CD4-positive, alpha-beta T cell treated with Interleukin-10 for 1 hour (primary cell): Measurements from ENCODE around the gene GFAP.
"Not testable (repeated sequence)": the region's sequence is repeated elsewhere in the genome, so short reads cannot be mapped to it uniquely, and the experiment has no call there.

Experiments
- DNase-seq: peaks from one replicate; pipeline ENCODE4 v3.0.0-alpha.2; 2020

The GFAP gene

GRCh38 chr17:44915321-44915726, at the start of gene GFAP:
Gene GFAP, minus strand, starts transcription at chr17:44915500. Its CDS starts 14 bp downstream, at chr17:44915486.
- no peak for DNase-seq

GRCh38 chr17:44961921-44962350, 46.6 kb upstream of the GFAP start:
- DNase-seq: no peak

- no peak for DNase-seq
These were observed 45.4 kb upstream of the GFAP start for GRCh38 chr17:44960691-44961090.

- DNase-seq: no peak
These were observed 44.7 kb upstream of the GFAP start for GRCh38 chr17:44959821-44960531.

- no peak for DNase-seq
These were observed 42.0 kb upstream of the GFAP start for GRCh38 chr17:44956998-44957981.

- DNase-seq: no peak
These were observed 40.5 kb upstream of the GFAP start for GRCh38 chr17:44955674-44956425.

- DNase-seq: no peak
These were observed 37.7 kb upstream of the GFAP start for GRCh38 chr17:44952946-44953475.

GRCh38 chr17:44948315-44948795, 33.1 kb upstream of the GFAP start:
- no peak for DNase-seq

- DNase-seq: peak; percentile 92
These were observed 32.4 kb upstream of the GFAP start, which contains the start of gene KIF18B for GRCh38 chr17:44947461-44948314. Gene KIF18B, minus strand, starts transcription at chr17:44947773. Its CDS starts 11,429 bp downstream, at chr17:44936344.

GRCh38 chr17:44945652-44946051, 30.4 kb upstream of the GFAP start:
- not testable (repeated sequence) for DNase-seq

- no peak for DNase-seq
These were observed 27.2 kb upstream of the GFAP start for GRCh38 chr17:44942456-44942855.

- DNase-seq: peak; percentile 8
These were observed 26.5 kb upstream of the GFAP start for GRCh38 chr17:44941712-44942331.

- no peak for DNase-seq
These were observed 25.5 kb upstream of the GFAP start for GRCh38 chr17:44940768-44941167.

- DNase-seq: no peak
These were observed 25.0 kb upstream of the GFAP start for GRCh38 chr17:44940317-44940716.

- no peak for DNase-seq
These were observed 19.8 kb upstream of the GFAP start for GRCh38 chr17:44935116-44935515.

GRCh38 chr17:44934745-44935105, 19.4 kb upstream of the GFAP start:
- DNase-seq: no peak

- no peak for DNase-seq
These were observed 18.8 kb upstream of the GFAP start for GRCh38 chr17:44933824-44934744.

- DNase-seq: no peak
These were observed 17.4 kb upstream of the GFAP start for GRCh38 chr17:44932787-44933097.

- no peak for DNase-seq
These were observed 16.9 kb upstream of the GFAP start for GRCh38 chr17:44932096-44932786.

GRCh38 chr17:44931376-44931775, 16.1 kb upstream of the GFAP start:
- no peak for DNase-seq
